GM12878 (cell line): ENCODE data around the gene STK39. TPM values are rescaled to one million over a fixed set of nuclear protein-coding genes. Genes with fewer than 3 reads are reported as not detected.

Source experiments
- ATAC-seq: fragments of 200-7000 bp; cut with Tn5 transposase; 3 replicates; pipeline ENCODE4 v1.9.1; 2020; ENCODE audit warnings: mild to moderate bottlenecking, moderate library complexity
- BruUV-seq: library from RNA; stranded (reverse); fragments of 400-500 nt; replicated peaks from 2 replicates; lab custom pipeline; 2021; lab: Mats Ljungman, UMichigan
- CTCF ChIA-PET: fragments of 300-600 bp; sonication (Branson Sonifier 250); formaldehyde crosslinking; extraction: SDS; loops from one replicate; lab custom pipeline; 2021; ENCODE audit warnings: inconsistent platforms; lab: Yijun Ruan, JAX
- POLR2A ChIA-PET: fragments of 350-600 bp; formaldehyde crosslinking; extraction: SDS; loops from one replicate; lab custom pipeline; 2021; ENCODE audit warnings: inconsistent platforms; lab: Charles Lee
- RAD21 ChIA-PET: fragments of 300-600 bp; sonication (Branson Sonifier 250); formaldehyde crosslinking; loops from one replicate; lab custom pipeline; 2023; ENCODE audit warnings: antibody characterized with exemption; ENCODE audit not compliant: unreplicated experiment; lab: Charles Lee
- SMC1A ChIA-PET: fragments of 300-600 bp; sonication (Branson Sonifier 250); formaldehyde crosslinking; loops from one replicate; lab custom pipeline; 2023; ENCODE audit not compliant: unreplicated experiment, uncharacterized antibody; lab: Charles Lee
- DNase-seq: peaks from one replicate; pipeline ENCODE4 v3.0.0-alpha.2; 2011; ENCODE audit warnings: low read depth, low spot score
- FAIRE-seq: peaks from 3 replicates; lab custom pipeline; 2011; peaks lifted over from hg19 to GRCh38; lab: Jason Lieb, UNC
- H2AFZ ChIP-seq: 2 replicates; pipeline ENCODE4 v1.6.0; 2011; ENCODE audit warnings: low read depth, low read length, control low read depth; ENCODE audit not compliant: control insufficient read depth
- H3K27ac ChIP-seq: 2 replicates; pipeline ENCODE4 v1.5.1; 2011; ENCODE audit warnings: control low read depth; ENCODE audit not compliant: control insufficient read depth, insufficient read depth
- H3K27me3 ChIP-seq, 2 experiments: replicated peaks in 1 of 2; 2 replicates each; pipeline versions ENCODE4 v1.6.0 to v1.6.1; 2011; ENCODE audit warnings: low read length in 1 of 2; ENCODE audit not compliant: control insufficient read depth in 2 of 2, insufficient read depth in 2 of 2
- H3K36me3 ChIP-seq, 2 experiments: 2 replicates each; pipeline ENCODE4 v1.5.1; 2011; ENCODE audit warnings: low read length in 1 of 2; ENCODE audit not compliant: control insufficient read depth in 2 of 2, insufficient read depth in 2 of 2
- H3K4me1 ChIP-seq: 2 replicates; pipeline ENCODE4 v1.6.1; 2011; ENCODE audit warnings: mild to moderate bottlenecking, low read length, moderate library complexity, mixed read lengths; ENCODE audit not compliant: control insufficient read depth, insufficient read depth
- H3K4me2 ChIP-seq: 2 replicates; pipeline ENCODE4 v1.6.0; 2011; ENCODE audit warnings: control low read depth; ENCODE audit not compliant: control insufficient read depth, insufficient read depth
- H3K4me3 ChIP-seq: fragments of 200-600 bp; sonication (generic); 2 replicates; pipeline ENCODE4 v1.5.1; 2016
- H3K79me2 ChIP-seq: 2 replicates; pipeline ENCODE4 v1.6.0; 2011; ENCODE audit warnings: low read length; ENCODE audit not compliant: control insufficient read depth, insufficient read depth
- H3K9ac ChIP-seq: 2 replicates; pipeline ENCODE4 v1.8.0; 2011; ENCODE audit warnings: low read length, control low read depth, mixed read lengths; ENCODE audit not compliant: control insufficient read depth, insufficient read depth
- H3K9me3 ChIP-seq: replicated peaks from 3 replicates; pipeline ENCODE4 v1.5.1; 2011; ENCODE audit warnings: mild to moderate bottlenecking, low read length; ENCODE audit not compliant: control insufficient read depth, insufficient read depth
- H4K20me1 ChIP-seq: 2 replicates; pipeline ENCODE4 v1.6.0; 2011; ENCODE audit not compliant: control insufficient read depth, insufficient read depth
- LARP7 ChIP-seq: fragments of 450-650 bp; IDR thresholded peaks from 2 replicates; pipeline ENCODE4 v1.6.1; 2017; ENCODE audit warnings: mild to moderate bottlenecking
- MTA2 ChIP-seq: fragments of 450-650 bp; IDR thresholded peaks from 2 replicates; pipeline ENCODE4 v1.6.1; 2016; ENCODE audit warnings: low read depth, mild to moderate bottlenecking, moderate library complexity
- NBN ChIP-seq: fragments of 450-650 bp; IDR thresholded peaks from 2 replicates; pipeline ENCODE4 v1.6.1; 2016
- NR2C2 ChIP-seq: IDR thresholded peaks from 2 replicates; pipeline ENCODE4 v1.6.1; 2011; ENCODE audit warnings: borderline replicate concordance, low read depth; ENCODE audit not compliant: control insufficient read depth, insufficient read length
- POLR2A ChIP-seq: IDR thresholded peaks from 2 replicates; pipeline ENCODE4 v1.6.1; 2011; ENCODE audit warnings: low read depth, mild to moderate bottlenecking, low read length
- SIN3A ChIP-seq: IDR thresholded peaks from 2 replicates; pipeline ENCODE4 v1.6.1; 2012; ENCODE audit warnings: low read depth, low read length, improper control_type of control experiment
- YY1 ChIP-seq: IDR thresholded peaks from 2 replicates; pipeline ENCODE4 v1.6.1; 2011; ENCODE audit warnings: low read depth, mild to moderate bottlenecking, low read length
- ZNF687 ChIP-seq: fragments of 450-650 bp; IDR thresholded peaks from 2 replicates; pipeline ENCODE4 v1.6.1; 2017; ENCODE audit warnings: mild to moderate bottlenecking, moderate library complexity
- ZSCAN29 ChIP-seq: fragments of 450-650 bp; IDR thresholded peaks from 2 replicates; pipeline ENCODE4 v1.6.1; 2017; ENCODE audit warnings: mild to moderate bottlenecking, moderate library complexity
- WGBS: methylation state at CpG from one replicate; pipeline ENCODE4 v1.1.6; 2016; ENCODE audit warnings: low lambda C conversion rate; ENCODE audit not compliant: insufficient replicate concordance, insufficient coverage; ENCODE audit errors: missing lambda C conversion rate; 5-methylcytosine and 5-hydroxymethylcytosine counted together
- in situ Hi-C: fragments of 300-500 bp; cut with MboI; formaldehyde crosslinking; loops from 9 replicates; pipeline ENCODE4 v1.14.3; 2018; ENCODE audit warnings: mixed read lengths
- intact Hi-C: fragments of 100-400 bp; cut with micrococcal nuclease; formaldehyde crosslinking; loops from one replicate; pipeline ENCODE4 v1.14.2; 2022; ENCODE audit not compliant: unreplicated experiment
- polyA plus RNA-seq, 11 experiments: library from polyadenylated mRNA; depleted of rRNA in 4 of 11; unstranded in 6 of 11; stranded (reverse) in 5 of 11; fragments of >200 nt; fragmentation: Nextera tagmentation in 4 of 11; fragmentation: Illumina TruSeq in 1 of 11; extraction: Ambion mirVana in 4 of 11; extraction: Trizol in 1 of 11; gene quantifications; 1 replicate in 1 of 11; 2 replicates in 10 of 11; pipeline versions ENCODE4 v1.2.1 to v1.2.3, GENCODE V29; 2011 to 2016; ENCODE audit warnings: inconsistent platforms in 2 of 11, missing spikeins in 2 of 11, low read depth in 1 of 11
- total RNA-seq, 4 experiments: library from RNA; depleted of rRNA in 3 of 4; stranded (reverse); fragments of >200 nt in 3 of 4; fragmentation: Illumina TruSeq in 1 of 4; extraction: Trizol in 1 of 4; gene quantifications; 2 replicates each; pipeline versions ENCODE4 v1.2.1 to v1.2.3, GENCODE V29; 2013 to 2021
- TF ChIP-seq, protein P1 (sequence below): fragments of 450-650 bp; IDR thresholded peaks from 2 replicates; pipeline ENCODE4 v1.6.1; 2017; ENCODE audit warnings: low read depth, mild to moderate bottlenecking, moderate library complexity
- TF ChIP-seq, protein P2 (sequence below): IDR thresholded peaks from 2 replicates; pipeline ENCODE4 v1.6.1; 2012; ENCODE audit warnings: low read depth, low read length, improper control_type of control experiment

The STK39 gene
- total and polyA plus RNA-seq, 10 of the 15 experiments (the other 5 are each of a cell fraction or from before 2014, with no cell fraction given): 0.03 to 0.21 (median 0.07) TPM; not detected in 5

DNA sequence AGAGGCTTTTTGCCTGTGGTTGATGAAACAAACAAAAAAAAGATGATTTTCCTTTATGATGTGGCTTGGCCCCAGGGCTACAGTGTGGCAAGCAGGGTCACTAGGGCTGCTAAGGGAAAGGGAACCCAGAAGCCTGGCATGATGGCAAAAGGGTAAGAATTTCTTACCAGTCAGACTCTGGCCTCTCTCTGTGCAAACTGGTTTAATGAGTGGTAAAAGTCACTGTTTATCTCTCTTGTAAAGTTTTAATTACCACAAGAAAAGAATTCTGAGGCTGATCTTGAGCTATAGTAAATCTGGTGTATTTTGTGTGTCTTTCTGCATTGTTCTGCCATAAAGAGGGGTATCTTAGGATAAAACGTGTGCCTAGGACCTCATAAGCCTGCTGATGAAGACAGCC lies 275.4 kb downstream of the STK39 start (continued):
- TF ChIP-seq, protein P1, sequence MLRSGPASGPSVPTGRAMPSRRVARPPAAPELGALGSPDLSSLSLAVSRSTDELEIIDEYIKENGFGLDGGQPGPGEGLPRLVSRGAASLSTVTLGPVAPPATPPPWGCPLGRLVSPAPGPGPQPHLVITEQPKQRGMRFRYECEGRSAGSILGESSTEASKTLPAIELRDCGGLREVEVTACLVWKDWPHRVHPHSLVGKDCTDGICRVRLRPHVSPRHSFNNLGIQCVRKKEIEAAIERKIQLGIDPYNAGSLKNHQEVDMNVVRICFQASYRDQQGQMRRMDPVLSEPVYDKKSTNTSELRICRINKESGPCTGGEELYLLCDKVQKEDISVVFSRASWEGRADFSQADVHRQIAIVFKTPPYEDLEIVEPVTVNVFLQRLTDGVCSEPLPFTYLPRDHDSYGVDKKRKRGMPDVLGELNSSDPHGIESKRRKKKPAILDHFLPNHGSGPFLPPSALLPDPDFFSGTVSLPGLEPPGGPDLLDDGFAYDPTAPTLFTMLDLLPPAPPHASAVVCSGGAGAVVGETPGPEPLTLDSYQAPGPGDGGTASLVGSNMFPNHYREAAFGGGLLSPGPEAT: no peak
- TF ChIP-seq, all 136 proteins: peak for 0

DNA sequence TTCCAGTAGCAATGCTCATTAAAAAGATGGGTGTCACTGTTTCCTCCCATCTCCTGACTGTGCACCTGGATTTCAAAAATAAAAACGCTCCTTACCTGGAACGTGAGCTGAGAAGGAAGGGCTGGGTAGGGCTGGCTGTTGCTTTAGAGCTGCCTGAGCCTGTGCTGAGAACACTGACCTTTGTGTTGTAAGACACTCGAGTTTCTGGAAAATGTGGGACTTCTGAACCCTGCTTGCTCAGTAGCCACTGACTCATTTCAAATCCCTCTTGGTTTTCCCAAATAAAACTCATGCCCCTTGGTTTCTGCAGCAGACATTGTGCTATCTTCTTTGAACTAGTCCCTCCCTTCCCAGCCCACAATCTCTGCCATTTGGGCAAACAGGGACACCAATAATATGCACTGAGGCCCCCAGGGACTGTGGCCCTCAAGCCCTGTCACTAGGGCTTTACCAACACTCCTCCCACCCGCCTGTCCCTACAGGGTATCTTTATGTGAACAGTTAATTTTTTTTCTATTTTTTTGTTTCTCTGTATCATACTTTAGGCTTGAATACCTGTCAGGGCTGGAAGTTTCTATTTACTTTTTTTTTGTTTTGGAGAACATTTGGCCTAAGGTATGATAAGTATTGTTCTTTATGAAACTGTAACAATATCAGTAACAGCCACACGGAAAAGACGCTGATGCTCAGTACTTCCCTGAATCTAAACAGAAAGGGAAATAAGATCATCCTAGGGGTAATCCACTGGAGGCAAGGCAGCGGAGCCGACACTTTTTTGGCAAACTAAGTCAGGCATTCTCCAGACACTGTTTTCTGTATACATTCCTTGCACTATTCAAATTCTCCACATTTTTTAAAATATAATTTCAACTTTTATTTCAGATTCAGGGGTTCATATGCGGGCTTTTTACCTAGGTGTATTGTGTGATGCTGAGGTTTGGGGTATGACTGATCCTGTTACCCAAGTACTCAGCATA lies 280.2 kb downstream of the STK39 start:
- H3K4me2 ChIP-seq: no peak overlapping the region
- no peak overlapping the region for H3K9ac ChIP-seq
- H3K9me3 ChIP-seq: no peaks in the 10 kb centered on the region; the same call in 1 of the 3 replicates
- ChIA-PET POLR2A (no interaction called here), SMC1A (interaction anchor here (3.1 kb wide), 1 partner anchor 151 kb away, joined by 20 read pairs; no protein-coding TSS in a partner anchor), CTCF (interaction anchor here (5.3 kb wide), 1 partner anchor 152 kb away, joined by 46 read pairs; no protein-coding TSS in a partner anchor), RAD21 (interaction anchor here (1.8 kb wide), 1 partner anchor 151 kb away, joined by 10 read pairs; no protein-coding TSS in a partner anchor)
- no peaks in the 10 kb centered on the region for H3K4me1 ChIP-seq
- DNase-seq (no peak), FAIRE-seq (no peak), ATAC-seq (no peak)
- H2AFZ ChIP-seq: no peak overlapping the region
- no peaks in the 10 kb centered on the region for H3K36me3 ChIP-seq
- in situ Hi-C loops: no loop called here
- no peaks in the 10 kb centered on the region for H4K20me1 ChIP-seq
- H3K4me3 ChIP-seq: no peak overlapping the region
- no peaks in the 10 kb centered on the region for H3K79me2 ChIP-seq
- WGBS: 55% methylated on average over 9 of the region's 9 CpGs
- no TSS peak for BruUV-seq
- H3K27ac ChIP-seq: no peak overlapping the region
- H3K27me3 ChIP-seq: no peaks in the 10 kb centered on the region
- intact Hi-C loops: no loop called here
- TF ChIP-seq, protein P2, sequence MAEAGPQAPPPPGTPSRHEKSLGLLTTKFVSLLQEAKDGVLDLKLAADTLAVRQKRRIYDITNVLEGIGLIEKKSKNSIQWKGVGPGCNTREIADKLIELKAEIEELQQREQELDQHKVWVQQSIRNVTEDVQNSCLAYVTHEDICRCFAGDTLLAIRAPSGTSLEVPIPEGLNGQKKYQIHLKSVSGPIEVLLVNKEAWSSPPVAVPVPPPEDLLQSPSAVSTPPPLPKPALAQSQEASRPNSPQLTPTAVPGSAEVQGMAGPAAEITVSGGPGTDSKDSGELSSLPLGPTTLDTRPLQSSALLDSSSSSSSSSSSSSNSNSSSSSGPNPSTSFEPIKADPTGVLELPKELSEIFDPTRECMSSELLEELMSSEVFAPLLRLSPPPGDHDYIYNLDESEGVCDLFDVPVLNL: no peak
- no peak for TF ChIP-seq NR2C2
- TF ChIP-seq POLR2A: no peak
- TF ChIP-seq ZNF687: no peak
- TF ChIP-seq MTA2: no peak
- TF ChIP-seq LARP7: no peak
- TF ChIP-seq NBN: no peak
- TF ChIP-seq YY1: no peak
- no peak for TF ChIP-seq ZSCAN29
- TF ChIP-seq SIN3A: no peak
